Tibial nerve (tissue), 3 donors: Measurements from ENCODE around the gene COX20.

Experiments
- EP300 ChIP-seq, 2 donors: sonication (generic); formaldehyde crosslinking; IDR thresholded peaks; one replicate each; pipeline ENCODE4 v1.6.1; 2017; ENCODE audit warnings: antibody characterized with exemption in 2 of 2, mild to moderate bottlenecking in 1 of 2
- POLR2A ChIP-seq, 2 donors: fragments of 450-650 bp; IDR thresholded peaks; one replicate each; pipeline ENCODE4 v1.6.1; 2017; ENCODE audit warnings: antibody characterized with exemption in 2 of 2, mild to moderate bottlenecking in 2 of 2, moderate library complexity in 2 of 2

DNA sequence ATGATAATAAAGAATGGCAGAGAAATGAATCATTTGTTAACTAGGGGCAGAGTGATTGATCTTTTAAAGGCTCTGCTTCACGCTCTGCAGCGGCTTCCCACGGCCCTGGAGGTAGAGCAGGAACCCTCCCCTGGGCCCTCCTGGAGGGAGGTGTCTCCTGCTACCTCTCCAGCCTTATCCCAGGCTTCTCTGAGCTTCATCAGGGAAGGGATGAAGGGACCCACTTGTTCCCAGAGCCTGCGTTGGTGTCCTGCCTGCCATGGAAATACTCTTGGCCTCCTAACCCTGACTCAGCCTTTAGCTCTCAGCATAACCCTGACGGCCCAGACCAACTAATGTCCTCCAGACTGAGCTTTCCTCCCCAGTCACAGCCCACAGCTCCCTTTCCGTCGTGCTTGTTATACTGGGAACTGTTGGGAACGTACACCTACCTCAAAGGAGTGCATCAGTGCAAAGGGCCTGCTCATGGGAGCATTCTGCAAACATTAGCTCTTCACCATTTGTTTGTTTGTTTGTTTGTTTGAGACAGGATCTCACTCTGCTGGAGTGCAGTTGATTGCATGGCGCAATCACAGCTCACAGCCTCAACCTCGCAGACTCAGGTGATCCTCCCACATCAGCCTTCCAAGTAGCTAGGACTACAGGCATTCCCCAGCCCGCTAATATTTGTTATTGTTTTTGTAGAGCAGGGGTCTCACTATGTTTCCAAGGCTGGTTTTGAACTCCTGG lies 46.3 kb downstream of the COX20 start:
- TF ChIP-seq EP300 (IDR thresholded peaks at IDR 0.05) = no peak
- TF ChIP-seq POLR2A (IDR thresholded peaks at IDR 0.05) = no peak
